HG03432 (cell line): ENCODE data around the gene PLEKHO1.
"Not testable (repeated sequence)": the region's sequence is repeated elsewhere in the genome, so short reads cannot be mapped to it uniquely, and the experiment has no call there.

Source experiments
- ATAC-seq: cut with Tn5 transposase; IDR thresholded peaks from one replicate; pipeline ENCODE4 v1.9.1; 2021; ENCODE audit warnings: mild to moderate bottlenecking, moderate library complexity; ENCODE audit not compliant: unreplicated experiment

Gene PLEKHO1

GRCh38 chr1:150149271-150150132, at the start of gene PLEKHO1:
TSS of gene PLEKHO1 (plus strand) at chr1:150149916. CDS start at chr1:150150258, 342 bp downstream.
- peak; percentile 66 for ATAC-seq

GRCh38 chr1:150102986-150103385, 46.7 kb upstream of the PLEKHO1 start:
- ATAC-seq: no peak

- ATAC-seq: no peak
Measured at GRCh38 chr1:150106341-150106740, 43.4 kb upstream of the PLEKHO1 start.

- no peak for ATAC-seq
Measured at GRCh38 chr1:150109586-150109985, 40.1 kb upstream of the PLEKHO1 start.

- ATAC-seq: no peak
Measured at GRCh38 chr1:150110116-150110515, 39.6 kb upstream of the PLEKHO1 start.

GRCh38 chr1:150111670-150112069, 38.0 kb upstream of the PLEKHO1 start:
- no peak for ATAC-seq

- no peak for ATAC-seq
Measured at GRCh38 chr1:150115121-150115520, 34.6 kb upstream of the PLEKHO1 start.

GRCh38 chr1:150118716-150119115, 31.0 kb upstream of the PLEKHO1 start:
- ATAC-seq: no peak

GRCh38 chr1:150121236-150121862, 28.4 kb upstream of the PLEKHO1 start:
- no peak for ATAC-seq

GRCh38 chr1:150126811-150127210, 22.9 kb upstream of the PLEKHO1 start:
- no peak for ATAC-seq

GRCh38 chr1:150127464-150127863, 22.3 kb upstream of the PLEKHO1 start:
- ATAC-seq: no peak

- ATAC-seq: no peak
Measured at GRCh38 chr1:150127868-150128267, 21.8 kb upstream of the PLEKHO1 start.

- ATAC-seq: no peak
Measured at GRCh38 chr1:150132372-150132771, 17.3 kb upstream of the PLEKHO1 start.

- ATAC-seq: no peak
Measured at GRCh38 chr1:150134537-150134936, 15.2 kb upstream of the PLEKHO1 start.

GRCh38 chr1:150135400-150135799, 14.3 kb upstream of the PLEKHO1 start:
- not testable (repeated sequence) for ATAC-seq

GRCh38 chr1:150138044-150138443, 11.7 kb upstream of the PLEKHO1 start:
- ATAC-seq: no peak

- ATAC-seq: no peak
Measured at GRCh38 chr1:150141452-150141851, 8.3 kb upstream of the PLEKHO1 start.

GRCh38 chr1:150142083-150142482, 7.6 kb upstream of the PLEKHO1 start:
- no peak for ATAC-seq

- no peak for ATAC-seq
Measured at GRCh38 chr1:150144606-150145005, 5.1 kb upstream of the PLEKHO1 start.

GRCh38 chr1:150146016-150146415, 3.7 kb upstream of the PLEKHO1 start:
- ATAC-seq: not testable (repeated sequence)

- ATAC-seq: no peak
Measured at GRCh38 chr1:150146849-150147542, 2.7 kb upstream of the PLEKHO1 start.

- no peak for ATAC-seq
Measured at GRCh38 chr1:150148837-150149270, 862 bp upstream of the PLEKHO1 start.
